IPS-11a (cell line): ENCODE data around the gene CDK12.

Source experiments
- H3K4me3 ChIP-seq: one replicate; pipeline ENCODE4 v1.5.1; 2013; ENCODE audit warnings: low read depth, low read length, control low read depth

CDK12 gene

GRCh38 chr17:39547713-39548478 is 86.6 kb downstream of the CDK12 start:
- H3K4me3 ChIP-seq: no peak overlapping the region

- H3K4me3 ChIP-seq: no peak overlapping the region
These were observed 87.4 kb downstream of the CDK12 start for GRCh38 chr17:39548494-39549225.

- H3K4me3 ChIP-seq: no peak overlapping the region
These were observed 88.7 kb downstream of the CDK12 start for GRCh38 chr17:39549747-39550573.

GRCh38 chr17:39551879-39552278 is 90.6 kb downstream of the CDK12 start:
- no peak overlapping the region for H3K4me3 ChIP-seq

- no peak overlapping the region for H3K4me3 ChIP-seq
These were observed 92.2 kb downstream of the CDK12 start for GRCh38 chr17:39553341-39553945.

GRCh38 chr17:39555368-39555767 is 94.1 kb downstream of the CDK12 start:
- H3K4me3 ChIP-seq: no peak overlapping the region

GRCh38 chr17:39556423-39556822 is 95.1 kb downstream of the CDK12 start:
- H3K4me3 ChIP-seq: no peak overlapping the region

GRCh38 chr17:39562395-39562794 is 101.1 kb downstream of the CDK12 start:
- no peak overlapping the region for H3K4me3 ChIP-seq

- H3K4me3 ChIP-seq: no peak overlapping the region
These were observed 101.7 kb downstream of the CDK12 start for GRCh38 chr17:39562976-39563375.

- H3K4me3 ChIP-seq: no peak overlapping the region
These were observed 102.2 kb downstream of the CDK12 start for GRCh38 chr17:39563476-39563875.

- H3K4me3 ChIP-seq: no peak overlapping the region
These were observed 103.0 kb downstream of the CDK12 start for GRCh38 chr17:39564211-39564848.

- H3K4me3 ChIP-seq: no peak overlapping the region
These were observed 105.0 kb downstream of the CDK12 start for GRCh38 chr17:39566094-39566850.

- H3K4me3 ChIP-seq: no peak overlapping the region
These were observed 107.4 kb downstream of the CDK12 start for GRCh38 chr17:39568702-39569101.

GRCh38 chr17:39569126-39569525 is 107.8 kb downstream of the CDK12 start:
- no peak overlapping the region for H3K4me3 ChIP-seq

GRCh38 chr17:39572121-39572520 is 110.8 kb downstream of the CDK12 start:
- no peak overlapping the region for H3K4me3 ChIP-seq

GRCh38 chr17:39573447-39574298 is 112.4 kb downstream of the CDK12 start:
- H3K4me3 ChIP-seq: peak overlapping the region; percentile 50

GRCh38 chr17:39576187-39576586 is 114.9 kb downstream of the CDK12 start:
- H3K4me3 ChIP-seq: no peak overlapping the region

- no peak overlapping the region for H3K4me3 ChIP-seq
These were observed 117.0 kb downstream of the CDK12 start for GRCh38 chr17:39578272-39578671.
